ENCODE results near the gene TMEM120B. TPM values are rescaled to one million over a fixed set of nuclear protein-coding genes. Genes with fewer than 3 reads are reported as not detected.

TMEM120B gene
- total and polyA plus RNA-seq, 2 of the 4 experiments (the other 2 are of a cell fraction), result 10.6 to 18.4 TPM

GRCh38 chr12:121811434-121812319 lies 99.1 kb downstream of the TMEM120B start (continued):
- no peak for TF ChIP-seq ELK1 (IDR thresholded peaks at IDR 0.05; ENCODE audit: borderline replicate concordance, low read depth, low read length)
- no peak for TF ChIP-seq FOS (IDR thresholded peaks at IDR 0.05; ENCODE audit: low read depth, low read length)
- no peak for TF ChIP-seq RCOR1 (IDR thresholded peaks at IDR 0.05; ENCODE audit: insufficient replicate concordance, low read length)

All from IMR-90 (cell line).